AG04449 (cell line): ENCODE results near the gene NDE1.
A peak's percentile ranks its signal among the peaks of the same experiment; 100 is the strongest.
"Not testable (repeated sequence)": the region's sequence is repeated elsewhere in the genome, so short reads cannot be mapped to it uniquely, and the experiment has no call there.

Experiments
- CTCF ChIA-PET: fragments of 350-600 bp; formaldehyde crosslinking; extraction: SDS; loops from one replicate; lab custom pipeline; 2021; ENCODE audit warnings: antibody characterized with exemption; lab: Yijun Ruan, JAX
- POLR2A ChIA-PET: fragments of 400-600, 350-600 bp; formaldehyde crosslinking; extraction: SDS; loops from one replicate; lab custom pipeline; 2020; ENCODE audit warnings: antibody characterized with exemption, inconsistent platforms; lab: Yijun Ruan, JAX
- DNase-seq: peaks from one replicate; pipeline ENCODE4 v3.0.0-alpha.2; 2010; ENCODE audit warnings: low read depth, low spot score
- H3K4me3 ChIP-seq: 2 replicates; pipeline ENCODE4 v1.5.1; 2011; ENCODE audit warnings: low read depth, mild to moderate bottlenecking, control low read depth, low read length
- CTCF ChIP-seq: IDR thresholded peaks from one replicate; pipeline ENCODE4 v1.5.1; 2011; ENCODE audit warnings: mild to moderate bottlenecking, moderate library complexity, low read length, control low read depth, inconsistent platforms; ENCODE audit not compliant: insufficient read depth; ENCODE audit errors: missing control alignments

NDE1 gene

GRCh38 chr16:15643946-15644250, 6.1 kb upstream of the NDE1 start:
- POLR2A ChIA-PET, result interaction anchor here (0.6 to 1.7 kb wide), 3 partner anchors 9 to 137 kb away, joined by 3 to 4 read pairs (median 3); no protein-coding TSS in a partner anchor
- peak overlapping the region; percentile 84 for H3K4me3 ChIP-seq
- DNase-seq, result no peak
- CTCF ChIA-PET, result interaction anchor here (0.9 to 3.5 kb wide), 5 partner anchors 9 to 217 kb away, joined by 3 to 20 read pairs (median 6); no protein-coding TSS in a partner anchor
- no peak for TF ChIP-seq CTCF

- POLR2A ChIA-PET, result interaction anchor here (1.6 kb wide), 1 partner anchor 9 kb away, joined by 3 read pairs; no protein-coding TSS in a partner anchor
- CTCF ChIA-PET, result interaction anchor here (0.9 to 3.5 kb wide), 4 partner anchors 9 to 217 kb away, joined by 3 to 20 read pairs (median 6); no protein-coding TSS in a partner anchor
- no peak for TF ChIP-seq CTCF
- DNase-seq, result no peak
- no peak overlapping the region for H3K4me3 ChIP-seq
Measured at GRCh38 chr16:15644267-15644961, 5.6 kb upstream of the NDE1 start.

DNA sequence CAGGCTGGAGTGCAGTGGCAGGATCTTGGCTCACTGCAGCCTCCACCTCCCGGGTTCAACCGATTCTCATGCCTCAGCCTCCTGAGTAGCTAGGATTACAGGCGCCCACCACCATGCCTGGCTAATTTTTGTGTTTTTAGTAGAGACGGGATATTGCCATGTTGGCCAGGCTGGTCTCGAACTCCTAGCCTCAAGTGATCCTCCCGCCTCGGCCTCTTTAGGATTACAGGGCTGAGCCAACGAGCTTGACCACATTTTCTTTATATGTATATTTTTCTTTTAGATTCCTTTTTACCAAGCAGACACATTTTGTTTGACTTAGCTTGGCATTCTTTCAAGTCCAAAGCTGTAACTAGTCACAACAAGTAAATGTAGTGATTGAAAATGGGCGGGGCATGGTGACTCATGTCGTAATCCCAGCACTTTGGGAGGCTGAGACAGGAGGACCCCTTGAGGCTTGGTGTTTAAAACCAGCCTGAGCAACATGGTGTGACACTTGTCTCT, 5.0 kb upstream of the NDE1 start:
- peak; percentile 90 for DNase-seq
- CTCF ChIA-PET, result interaction anchor here (1.2 to 1.7 kb wide), 2 partner anchors 8 to 14 kb away, joined by 3 to 7 read pairs; no protein-coding TSS in a partner anchor

GRCh38 chr16:15646557-15647293, 3.3 kb upstream of the NDE1 start:
- CTCF ChIA-PET, POLR2A ChIA-PET, DNase-seq, H3K4me3 ChIP-seq: not testable (repeated sequence)

More for the DNA sequence above, 5.0 kb upstream of the NDE1 start:
- not testable (repeated sequence) for H3K4me3 ChIP-seq
- POLR2A ChIA-PET, result interaction anchor here (0.5 to 1.6 kb wide), 3 partner anchors 8 to 430 kb away, joined by 3 read pairs; no protein-coding TSS in a partner anchor

- no peak for TF ChIP-seq CTCF
- H3K4me3 ChIP-seq, result no peak overlapping the region
- ChIA-PET CTCF (no interaction called here), POLR2A (interaction anchor here (0.5 kb wide), 1 partner anchor 158 kb away, joined by 4 read pairs; no protein-coding TSS in a partner anchor)
- no peak for DNase-seq
Measured at GRCh38 chr16:15647294-15648014, 2.6 kb upstream of the NDE1 start.

GRCh38 chr16:15648135-15648730, 1.8 kb upstream of the NDE1 start:
- TF ChIP-seq CTCF, result no peak
- POLR2A ChIA-PET, result no interaction called here
- DNase-seq, result no peak
- H3K4me3 ChIP-seq, result no peak overlapping the region
- CTCF ChIA-PET, result no interaction called here

- DNase-seq, POLR2A ChIA-PET: not testable (repeated sequence)
- CTCF ChIA-PET, result interaction anchor here (1.5 kb wide), 1 partner anchor 8 kb away, joined by 3 read pairs; no protein-coding TSS in a partner anchor
- peak overlapping the region; percentile 54 for H3K4me3 ChIP-seq
Measured at GRCh38 chr16:15649311-15649710, 734 bp upstream of the NDE1 start.
